ENCODE data around the gene TNFAIP6.
"Not testable (repeated sequence)": the region's sequence is repeated elsewhere in the genome, so short reads cannot be mapped to it uniquely, and the experiment has no call there.

TNFAIP6 gene

GRCh38 chr2:151357359-151357758, at the start of gene TNFAIP6:
TSS of gene TNFAIP6 (plus strand) at chr2:151357592. CDS start at chr2:151357667, 75 bp downstream.
- DNase-seq, result no peak

- not testable (repeated sequence) for DNase-seq
Observed at GRCh38 chr2:151310313-151310712, 47.1 kb upstream of the TNFAIP6 start.

- not testable (repeated sequence) for DNase-seq
Observed at GRCh38 chr2:151312440-151312839, 45.0 kb upstream of the TNFAIP6 start.

GRCh38 chr2:151315381-151315903, 42.0 kb upstream of the TNFAIP6 start:
- DNase-seq, result no peak

- no peak for DNase-seq
Observed at GRCh38 chr2:151325581-151326095, 31.8 kb upstream of the TNFAIP6 start.

GRCh38 chr2:151326554-151326953, 30.8 kb upstream of the TNFAIP6 start:
- DNase-seq, result no peak

- no peak for DNase-seq
Observed at GRCh38 chr2:151329998-151330397, 27.4 kb upstream of the TNFAIP6 start.

- DNase-seq, result no peak
Observed at GRCh38 chr2:151333083-151333482, 24.3 kb upstream of the TNFAIP6 start.

- no peak for DNase-seq
Observed at GRCh38 chr2:151334082-151334815, 23.1 kb upstream of the TNFAIP6 start.

- no peak for DNase-seq
Observed at GRCh38 chr2:151336863-151337371, 20.5 kb upstream of the TNFAIP6 start.

GRCh38 chr2:151337643-151338042, 19.7 kb upstream of the TNFAIP6 start:
- DNase-seq, result no peak

- no peak for DNase-seq
Observed at GRCh38 chr2:151338115-151338514, 19.3 kb upstream of the TNFAIP6 start.

GRCh38 chr2:151343073-151343472, 14.3 kb upstream of the TNFAIP6 start:
- no peak for DNase-seq

- not testable (repeated sequence) for DNase-seq
Observed at GRCh38 chr2:151344191-151344590, 13.2 kb upstream of the TNFAIP6 start.

- DNase-seq, result no peak
Observed at GRCh38 chr2:151344906-151345305, 12.5 kb upstream of the TNFAIP6 start.

GRCh38 chr2:151347294-151347693, 10.1 kb upstream of the TNFAIP6 start:
- no peak for DNase-seq

- no peak for DNase-seq
Observed at GRCh38 chr2:151347906-151348305, 9.5 kb upstream of the TNFAIP6 start.

GRCh38 chr2:151350579-151351195, 6.7 kb upstream of the TNFAIP6 start:
- DNase-seq, result no peak

GRCh38 chr2:151353995-151354394, 3.4 kb upstream of the TNFAIP6 start:
- no peak for DNase-seq

GRCh38 chr2:151354807-151355206, 2.6 kb upstream of the TNFAIP6 start:
- no peak for DNase-seq

- no peak for DNase-seq
Observed at GRCh38 chr2:151358166-151358970, 976 bp downstream of the TNFAIP6 start.

GRCh38 chr2:151359768-151360461, 2.5 kb downstream of the TNFAIP6 start:
- DNase-seq, result no peak

Data from stimulated activated CD4-positive, alpha-beta T cell treated with anti-CD3 and anti-CD28 coated beads, Interleukin-12 subunit alpha, Interleukin-12 subunit beta, amount 100 ng/mL, for 4 hours (primary cell).